AG04449 (cell line): ENCODE results near the gene SMDT1.

Source experiments
- CTCF ChIA-PET: fragments of 350-600 bp; formaldehyde crosslinking; extraction: SDS; loops from one replicate; lab custom pipeline; 2021; ENCODE audit warnings: antibody characterized with exemption; lab: Yijun Ruan, JAX
- POLR2A ChIA-PET: fragments of 400-600, 350-600 bp; formaldehyde crosslinking; extraction: SDS; loops from one replicate; lab custom pipeline; 2020; ENCODE audit warnings: antibody characterized with exemption, inconsistent platforms; lab: Yijun Ruan, JAX
- DNase-seq: peaks from one replicate; pipeline ENCODE4 v3.0.0-alpha.2; 2010; ENCODE audit warnings: low read depth, low spot score
- H3K4me3 ChIP-seq: 2 replicates; pipeline ENCODE4 v1.5.1; 2011; ENCODE audit warnings: low read depth, mild to moderate bottlenecking, control low read depth, low read length
- TF ChIP-seq, protein P1 (sequence below): IDR thresholded peaks from one replicate; pipeline ENCODE4 v1.5.1; 2011; ENCODE audit warnings: mild to moderate bottlenecking, moderate library complexity, low read length, control low read depth, inconsistent platforms; ENCODE audit not compliant: insufficient read depth; ENCODE audit errors: missing control alignments

SMDT1 gene

DNA sequence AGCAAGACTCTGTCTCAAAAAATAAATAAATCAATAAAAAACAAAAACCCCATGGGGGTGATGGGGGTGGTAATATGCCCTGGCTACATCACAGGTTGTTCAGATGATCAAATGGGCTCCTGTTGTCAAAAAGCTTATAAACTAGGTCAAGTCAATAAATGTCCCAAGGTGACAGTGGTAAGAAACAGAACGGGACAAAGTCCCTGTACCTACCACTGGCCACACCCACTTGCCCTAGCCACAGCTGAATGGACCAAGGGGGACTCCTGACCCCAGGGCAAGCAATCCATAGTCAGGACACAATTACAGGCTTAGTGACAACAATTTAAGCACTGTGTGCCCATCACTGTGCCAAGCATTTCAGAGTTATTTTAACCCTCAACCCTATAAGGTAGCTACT lies 14.9 kb upstream of the SMDT1 start:
- no peak for DNase-seq
- ChIA-PET POLR2A (no interaction called here), CTCF (no interaction called here)
- no peak overlapping the region for H3K4me3 ChIP-seq
- TF ChIP-seq, protein P1, sequence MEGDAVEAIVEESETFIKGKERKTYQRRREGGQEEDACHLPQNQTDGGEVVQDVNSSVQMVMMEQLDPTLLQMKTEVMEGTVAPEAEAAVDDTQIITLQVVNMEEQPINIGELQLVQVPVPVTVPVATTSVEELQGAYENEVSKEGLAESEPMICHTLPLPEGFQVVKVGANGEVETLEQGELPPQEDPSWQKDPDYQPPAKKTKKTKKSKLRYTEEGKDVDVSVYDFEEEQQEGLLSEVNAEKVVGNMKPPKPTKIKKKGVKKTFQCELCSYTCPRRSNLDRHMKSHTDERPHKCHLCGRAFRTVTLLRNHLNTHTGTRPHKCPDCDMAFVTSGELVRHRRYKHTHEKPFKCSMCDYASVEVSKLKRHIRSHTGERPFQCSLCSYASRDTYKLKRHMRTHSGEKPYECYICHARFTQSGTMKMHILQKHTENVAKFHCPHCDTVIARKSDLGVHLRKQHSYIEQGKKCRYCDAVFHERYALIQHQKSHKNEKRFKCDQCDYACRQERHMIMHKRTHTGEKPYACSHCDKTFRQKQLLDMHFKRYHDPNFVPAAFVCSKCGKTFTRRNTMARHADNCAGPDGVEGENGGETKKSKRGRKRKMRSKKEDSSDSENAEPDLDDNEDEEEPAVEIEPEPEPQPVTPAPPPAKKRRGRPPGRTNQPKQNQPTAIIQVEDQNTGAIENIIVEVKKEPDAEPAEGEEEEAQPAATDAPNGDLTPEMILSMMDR = no peak

DNA sequence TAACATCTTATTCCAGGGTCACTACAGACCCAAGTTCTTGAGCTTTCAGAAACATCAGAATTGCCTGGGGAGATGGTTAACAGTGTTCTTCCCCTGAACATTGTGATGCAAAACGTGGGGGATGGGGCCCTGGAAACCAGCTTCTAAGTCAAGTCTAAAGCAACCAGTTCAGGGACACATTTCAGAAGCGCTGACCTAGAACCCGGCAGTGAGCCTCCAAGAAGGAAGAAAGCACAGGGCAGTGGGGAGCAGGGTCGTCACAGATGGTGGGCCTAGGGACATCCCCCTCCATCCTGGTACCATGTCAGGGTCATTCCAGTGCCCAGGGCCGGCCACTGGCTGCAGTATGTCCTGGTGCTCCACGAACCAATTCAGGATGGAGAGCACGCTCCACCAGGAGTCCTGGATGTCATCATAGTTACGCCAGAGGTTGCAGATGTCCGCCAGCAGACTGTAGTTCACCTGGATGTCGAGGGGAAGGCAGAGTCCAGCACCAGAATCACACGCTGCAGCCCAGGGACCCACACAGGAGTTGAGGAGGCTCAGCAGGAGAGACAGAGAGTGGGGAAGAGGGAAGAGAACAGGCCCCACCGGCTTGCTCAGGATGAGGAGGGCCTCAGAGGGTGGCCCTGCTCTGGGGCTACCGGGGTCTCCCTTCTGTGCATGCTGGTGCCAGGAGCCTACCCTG lies 13.9 kb upstream of the SMDT1 start:
- DNase-seq = no peak
- TF ChIP-seq, protein P1 = no peak
- no peak overlapping the region for H3K4me3 ChIP-seq
- CTCF ChIA-PET = no interaction called here
- POLR2A ChIA-PET = no interaction called here

DNA sequence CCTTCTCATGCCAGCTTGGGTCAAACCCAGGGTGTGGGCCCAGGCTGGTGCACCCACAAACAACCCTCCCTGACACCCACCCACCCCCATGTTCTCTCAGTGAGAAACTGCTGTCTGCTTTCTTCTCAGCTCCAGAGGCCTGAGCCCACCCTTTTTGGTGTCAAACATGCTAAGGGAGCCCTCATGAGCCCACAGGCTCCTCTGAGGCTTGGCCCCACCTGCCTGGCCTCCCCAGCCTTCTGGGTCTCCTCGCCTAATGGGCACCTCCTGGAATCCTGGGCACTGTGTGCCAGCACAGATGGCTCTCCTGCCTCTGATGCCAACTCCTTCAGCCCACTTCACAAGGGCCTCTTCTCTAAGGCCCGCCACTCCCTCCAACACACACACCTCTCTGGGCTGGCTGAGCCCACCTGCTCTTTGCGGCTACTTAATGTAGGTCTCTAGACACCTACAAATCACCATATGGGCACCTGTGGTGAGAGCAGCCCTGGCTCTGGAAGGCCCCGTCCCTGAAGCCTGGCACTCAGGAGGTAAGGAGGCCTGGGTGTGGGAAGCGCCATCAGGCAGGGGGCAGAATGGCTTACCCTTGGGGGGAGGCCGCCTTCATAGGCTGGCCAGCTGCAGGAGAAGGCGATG lies 13.3 kb upstream of the SMDT1 start:
- ChIA-PET POLR2A (no interaction called here), CTCF (no interaction called here)
- no peak overlapping the region for H3K4me3 ChIP-seq
- no peak for DNase-seq
- TF ChIP-seq, protein P1 = no peak

GRCh38 chr22:42066937-42067336 lies 12.6 kb upstream of the SMDT1 start:
- TF ChIP-seq, protein P1 = no peak
- ChIA-PET POLR2A (no interaction called here), CTCF (no interaction called here)
- no peak for DNase-seq
- H3K4me3 ChIP-seq = no peak overlapping the region

- ChIA-PET POLR2A (no interaction called here), CTCF (interaction anchor here (0.8 kb wide), 1 partner anchor 9 kb away, joined by 3 read pairs; no protein-coding TSS in a partner anchor)
- DNase-seq = no peak
- TF ChIP-seq, protein P1 = no peak
- no peak overlapping the region for H3K4me3 ChIP-seq
These were observed 11.7 kb upstream of the SMDT1 start for GRCh38 chr22:42067671-42068251.

DNA sequence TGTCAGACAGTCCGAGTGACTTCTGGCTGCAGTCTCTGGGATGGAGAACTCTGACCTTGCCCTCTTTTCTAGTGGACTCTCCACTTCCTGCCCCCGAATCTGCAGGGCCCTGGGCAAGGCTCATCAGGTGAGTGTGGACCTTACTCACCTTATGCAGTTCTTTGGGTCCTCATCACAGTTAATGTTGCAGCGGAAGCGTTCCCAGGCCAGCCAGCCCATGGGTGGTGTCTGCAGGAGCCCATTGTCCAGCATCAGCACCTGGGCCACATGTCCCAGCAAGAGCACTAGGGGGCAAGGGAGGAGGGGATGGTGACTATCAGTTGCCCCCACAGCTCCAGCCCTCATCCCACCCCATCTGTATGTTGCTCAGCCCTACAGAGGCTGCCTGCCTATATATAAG lies 11.2 kb upstream of the SMDT1 start:
- DNase-seq = no peak
- ChIA-PET POLR2A (no interaction called here), CTCF (interaction anchor here (0.8 to 1.2 kb wide), 2 partner anchors 10 to 22 kb away, joined by 3 read pairs; partner anchors contain the start of gene NDUFA6)
- TF ChIP-seq, protein P1 = no peak
- no peak overlapping the region for H3K4me3 ChIP-seq
